Right lobe of liver (tissue), 6 donors: ENCODE data around the gene USF2. TPM values are rescaled to one million over a fixed set of nuclear protein-coding genes. Genes with fewer than 3 reads are reported as not detected.
A peak's percentile ranks its signal among the peaks of the same experiment; 100 is the strongest.

Experiments
- ATAC-seq, 4 donors: fragments of 200-7000 bp; cut with Tn5 transposase; one replicate each; pipeline ENCODE4 v1.9.1; 2020; ENCODE audit warnings: mild to moderate bottlenecking in 4 of 4, moderate library complexity in 4 of 4
- DNase-seq, 3 donors: peaks; one replicate each; pipeline ENCODE4 v3.0.0-alpha.2; 2020
- H3K27ac ChIP-seq, 3 donors: fragments of 200-600 bp; one replicate each; pipeline ENCODE4 v1.8.0; 2022
- H3K27me3 ChIP-seq, 2 donors: fragments of 200-600 bp; one replicate each; pipeline ENCODE4 v1.8.0; 2022
- H3K36me3 ChIP-seq, 4 donors: fragments of 200-600 bp; sonication (generic) in 1 of 4; one replicate each; pipeline versions ENCODE4 v1.5.1 to v1.8.0; 2017 to 2022; ENCODE audit warnings: control low read depth in 1 of 4
- H3K4me1 ChIP-seq, 4 donors: fragments of 200-600 bp; sonication (generic) in 1 of 4; one replicate each; pipeline versions ENCODE4 v1.5.1 to v1.8.0; 2017 to 2022; ENCODE audit warnings: control low read depth in 1 of 4
- H3K4me3 ChIP-seq, 3 donors: fragments of 200-600 bp; one replicate each; pipeline ENCODE4 v1.8.0; 2022
- H3K9me3 ChIP-seq, 4 donors: fragments of 200-600 bp; sonication (generic) in 1 of 4; one replicate each; pipeline versions ENCODE4 v1.5.1 to v1.8.0; 2017 to 2022; ENCODE audit warnings: control low read depth in 1 of 4
- POLR2A ChIP-seq: fragments of 450-650 bp; IDR thresholded peaks from one replicate; pipeline ENCODE4 v1.6.1; 2017; ENCODE audit warnings: antibody characterized with exemption, mild to moderate bottlenecking
- WGBS: methylation state at CpG from one replicate; pipeline ENCODE4 v1.1.6; 2018; ENCODE audit warnings: low coverage, low lambda C conversion rate; ENCODE audit not compliant: insufficient coverage; ENCODE audit errors: missing lambda C conversion rate; 5-methylcytosine and 5-hydroxymethylcytosine counted together
- intact Hi-C, 2 donors: fragments of 100-400 bp; cut with DNase I; formaldehyde crosslinking; loops; one replicate each; pipeline versions ENCODE4 v1.11.2 to v1.14.1; 2022
- total RNA-seq, 6 experiments: library from RNA; depleted of rRNA in 2 of 6; stranded (reverse); fragments of >200 nt in 2 of 6; fragmentation: NEBNext Ultra II Directional in 3 of 6; extraction: Animal tissue kit (Norgen Biotek cat#: 25700) in 3 of 6; gene quantifications; one replicate each; pipeline versions ENCODE4 v1.1.0 to v1.2.4, GENCODE V29; 2016 to 2023
- TF ChIP-seq, protein P1 (sequence below), 4 donors: fragments of 200-600 bp in 3 of 4; fragments of 450-650 bp in 1 of 4; IDR thresholded peaks; one replicate each; pipeline versions ENCODE4 v1.5.1 to v1.8.0; 2016 to 2022; ENCODE audit warnings: antibody characterized with exemption in 4 of 4, mild to moderate bottlenecking in 2 of 4
- donor health status: DM: no; HTN: yes; CAD: no.
- donor health status: DM: no; HTN: no; CAD: no.
- donor health status: DM: no; HTN: no; CAD: no.
- donor health status: DM: no; HTN: yes; CAD: no.
- donor health status: DM: no; HTN: yes; CAD: no.

The USF2 gene
- total RNA-seq, 6 experiments from 2014 or later: 65.4 to 78.5 (median 75.7) TPM

DNA sequence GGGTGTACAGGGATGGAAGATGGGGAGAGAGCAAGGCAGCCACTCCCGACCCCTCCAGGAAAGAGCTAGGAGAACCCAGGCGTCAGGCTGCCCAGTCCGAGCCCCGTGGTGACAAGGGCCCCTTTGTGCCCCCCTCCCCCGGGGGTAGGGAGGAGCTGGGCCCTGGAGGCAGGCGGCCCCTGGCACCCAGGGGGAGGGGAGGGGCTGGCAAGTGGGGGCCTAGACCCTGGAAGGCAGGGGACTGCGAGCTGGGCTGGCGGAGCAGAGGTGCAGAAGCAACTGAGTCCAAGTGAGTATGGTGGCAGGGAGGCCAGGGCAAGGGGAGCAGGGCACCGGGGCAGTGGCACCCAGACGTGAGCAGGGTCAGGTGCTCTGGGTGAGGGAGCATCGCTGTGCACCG lies 23.2 kb downstream of the USF2 start, which contains the start of gene MAG:
Gene MAG (plus strand): TSS at position 246 of the 400 bp plus-strand sequence. CDS start 3,248 bp downstream, outside the sequence.
- Histone ChIP-seq H3K36me3 (no peaks in the 10 kb centered on the region), H3K9me3 (no peaks in the 10 kb centered on the region), H3K4me1 (no peaks in the 10 kb centered on the region), H3K4me3 (no peak within 1 kb of the TSS), H3K27me3 (no peaks in the 10 kb centered on the region), H3K27ac (no peak within 1 kb of the TSS)
- ATAC-seq (peak in 1 of 4 donors; percentile 4), DNase-seq (no peak)
- 55% methylated on average over 8 of the region's 12 CpGs for WGBS
- intact Hi-C loops: no loop called here
- TF ChIP-seq, protein P1, sequence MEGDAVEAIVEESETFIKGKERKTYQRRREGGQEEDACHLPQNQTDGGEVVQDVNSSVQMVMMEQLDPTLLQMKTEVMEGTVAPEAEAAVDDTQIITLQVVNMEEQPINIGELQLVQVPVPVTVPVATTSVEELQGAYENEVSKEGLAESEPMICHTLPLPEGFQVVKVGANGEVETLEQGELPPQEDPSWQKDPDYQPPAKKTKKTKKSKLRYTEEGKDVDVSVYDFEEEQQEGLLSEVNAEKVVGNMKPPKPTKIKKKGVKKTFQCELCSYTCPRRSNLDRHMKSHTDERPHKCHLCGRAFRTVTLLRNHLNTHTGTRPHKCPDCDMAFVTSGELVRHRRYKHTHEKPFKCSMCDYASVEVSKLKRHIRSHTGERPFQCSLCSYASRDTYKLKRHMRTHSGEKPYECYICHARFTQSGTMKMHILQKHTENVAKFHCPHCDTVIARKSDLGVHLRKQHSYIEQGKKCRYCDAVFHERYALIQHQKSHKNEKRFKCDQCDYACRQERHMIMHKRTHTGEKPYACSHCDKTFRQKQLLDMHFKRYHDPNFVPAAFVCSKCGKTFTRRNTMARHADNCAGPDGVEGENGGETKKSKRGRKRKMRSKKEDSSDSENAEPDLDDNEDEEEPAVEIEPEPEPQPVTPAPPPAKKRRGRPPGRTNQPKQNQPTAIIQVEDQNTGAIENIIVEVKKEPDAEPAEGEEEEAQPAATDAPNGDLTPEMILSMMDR (IDR thresholded peaks at IDR 0.05): no peak
- TF ChIP-seq POLR2A: no peak

DNA sequence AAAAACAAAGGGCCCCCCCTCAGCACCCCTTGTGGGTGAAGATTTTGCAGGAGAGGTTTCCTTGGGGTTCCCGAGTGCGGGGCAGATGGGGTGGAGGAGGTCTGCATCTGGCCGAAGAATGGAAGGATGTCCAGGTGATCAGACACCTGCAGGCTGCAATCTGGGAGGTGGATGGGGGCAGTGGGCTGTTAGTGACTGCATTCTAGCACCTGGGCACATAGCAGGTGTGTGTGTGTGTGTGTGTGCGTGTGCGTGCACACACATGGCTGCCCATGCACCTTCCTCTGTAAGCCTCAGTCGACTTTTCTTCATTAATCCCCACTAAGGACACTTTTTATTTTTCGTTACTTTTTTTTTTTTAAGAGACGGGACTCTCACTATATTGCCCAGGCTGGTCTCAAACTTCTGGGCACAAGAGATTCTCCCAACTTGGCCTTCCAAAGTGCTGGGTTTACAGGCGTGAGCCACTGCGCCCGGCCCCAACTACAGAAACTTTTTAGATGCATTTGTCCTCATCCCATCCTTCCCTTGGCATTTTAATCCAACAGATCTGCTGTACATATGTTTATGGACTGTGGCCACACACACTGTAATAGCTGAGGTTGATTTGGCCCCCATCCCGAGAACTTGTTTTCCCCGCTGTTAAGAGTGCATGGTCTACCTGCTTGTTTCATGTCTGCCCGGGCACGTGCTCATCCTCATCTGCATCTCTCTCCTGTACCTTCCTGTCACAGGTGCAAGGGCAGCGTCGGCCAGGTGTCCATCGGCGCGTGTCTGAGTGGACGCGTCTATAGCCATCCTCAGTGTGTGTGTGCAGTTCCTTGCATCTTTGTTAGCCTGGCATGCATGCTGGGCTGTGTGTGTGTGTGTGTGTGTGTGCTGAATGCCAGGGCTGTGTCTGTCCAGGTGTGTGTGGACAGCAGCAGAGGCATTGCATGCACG lies 23.9 kb downstream of the USF2 start:
- intact Hi-C loops: no loop called here
- no peak for ATAC-seq
- Histone ChIP-seq H3K4me1 (no peaks in the 10 kb centered on the region), H3K27ac (no peak overlapping the region), H3K4me3 (no peak overlapping the region), H3K36me3 (no peaks in the 10 kb centered on the region), H3K9me3 (no peaks in the 10 kb centered on the region), H3K27me3 (no peaks in the 10 kb centered on the region)
- no peak for DNase-seq
- no peak for TF ChIP-seq POLR2A
- TF ChIP-seq, protein P1 (IDR thresholded peaks at IDR 0.05): no peak
- 66% methylated on average over 16 of the region's 23 CpGs for WGBS

DNA sequence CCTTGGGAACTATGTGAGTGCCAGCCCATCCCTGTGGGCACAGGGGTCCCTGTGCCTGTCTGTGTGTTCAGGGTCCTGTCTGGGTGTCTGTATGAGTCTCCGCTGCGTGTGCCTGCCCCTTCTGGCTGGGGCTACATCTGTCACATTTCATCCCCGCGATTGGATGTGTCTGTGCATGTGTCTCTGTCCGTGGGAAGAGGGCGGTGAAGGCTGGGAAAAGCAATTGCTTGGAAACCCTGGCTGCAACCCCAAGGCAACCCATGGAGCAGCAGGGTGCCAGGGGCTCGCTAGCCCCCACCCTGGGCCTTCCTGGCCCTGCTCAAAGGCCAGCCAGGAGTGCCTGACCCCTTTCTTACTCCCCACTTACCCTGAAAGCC lies 24.6 kb downstream of the USF2 start:
- ATAC-seq (no peak), DNase-seq (no peak)
- TF ChIP-seq POLR2A: no peak
- Histone ChIP-seq H3K27me3 (no peaks in the 10 kb centered on the region), H3K4me1 (no peaks in the 10 kb centered on the region), H3K36me3 (no peaks in the 10 kb centered on the region), H3K27ac (no peak overlapping the region), H3K9me3 (no peaks in the 10 kb centered on the region), H3K4me3 (no peak overlapping the region)
- intact Hi-C loops: no loop called here
- 58% methylated on average over 4 of the region's 7 CpGs for WGBS

DNA sequence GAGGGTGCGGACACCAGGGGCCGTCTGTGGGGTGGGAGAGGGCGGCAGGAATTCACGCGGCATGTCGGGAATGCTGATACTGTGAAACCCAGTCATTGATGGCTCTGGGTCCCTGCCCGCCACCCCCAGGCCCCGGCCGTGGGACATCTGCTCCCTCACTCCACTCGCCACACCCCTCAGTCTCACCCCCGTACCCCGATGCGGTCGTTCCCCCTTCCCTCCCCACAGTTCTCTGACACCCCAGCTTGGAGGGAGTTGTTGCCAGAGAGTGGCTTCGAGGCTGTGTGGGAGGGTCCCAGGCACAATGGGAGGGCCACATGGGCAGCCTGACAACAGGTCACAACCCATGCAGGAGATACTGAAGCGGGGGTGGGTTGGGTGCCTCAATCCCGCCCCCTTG lies 25.0 kb downstream of the USF2 start:
- Histone ChIP-seq H3K4me1 (no peaks in the 10 kb centered on the region), H3K27me3 (no peaks in the 10 kb centered on the region), H3K4me3 (no peak overlapping the region), H3K36me3 (no peaks in the 10 kb centered on the region), H3K9me3 (no peaks in the 10 kb centered on the region), H3K27ac (no peak overlapping the region)
- DNase-seq: no peak
- TF ChIP-seq, protein P1 (IDR thresholded peaks at IDR 0.05): no peak
- TF ChIP-seq POLR2A: no peak
- WGBS: 82% methylated on average over 2 of the region's 17 CpGs
- intact Hi-C loops: no loop called here
- ATAC-seq: no peak

GRCh38 chr19:35294328-35294727 lies 25.6 kb downstream of the USF2 start:
- no peak for ATAC-seq
- WGBS: 63% methylated on average over 2 of the region's 3 CpGs
- intact Hi-C loops: no loop called here
- H3K4me3 ChIP-seq: no peak overlapping the region
- DNase-seq: no peak
- H3K27ac ChIP-seq: no peak overlapping the region
- no peaks in the 10 kb centered on the region for H3K27me3 ChIP-seq
- H3K4me1 ChIP-seq: no peaks in the 10 kb centered on the region
- TF ChIP-seq, protein P1 (IDR thresholded peaks at IDR 0.05): no peak
- TF ChIP-seq POLR2A: no peak
- H3K9me3 ChIP-seq: no peaks in the 10 kb centered on the region
- no peaks in the 10 kb centered on the region for H3K36me3 ChIP-seq
